PC-9 (cell line): ENCODE data around the gene FAM118A. TPM values are rescaled to one million over a fixed set of nuclear protein-coding genes. Genes with fewer than 3 reads are reported as not detected.
"Not testable (repeated sequence)": the region's sequence is repeated elsewhere in the genome, so short reads cannot be mapped to it uniquely, and the experiment has no call there.

Source experiments
- BruUV-seq: library from RNA; stranded (reverse); fragments of 400-500 nt; replicated peaks from 2 replicates; lab custom pipeline; 2021; lab: Mats Ljungman, UMichigan
- CTCF ChIA-PET: fragments of 300-600 bp; sonication (Branson Sonifier 250); formaldehyde crosslinking; loops from one replicate; lab custom pipeline; 2022; ENCODE audit warnings: antibody characterized with exemption; lab: Charles Lee
- POLR2A ChIA-PET: fragments of 300-600 bp; sonication (Branson Sonifier 250); formaldehyde crosslinking; loops from one replicate; lab custom pipeline; 2022; ENCODE audit warnings: antibody characterized with exemption; ENCODE audit not compliant: unreplicated experiment; lab: Charles Lee
- DNase-seq, 2 experiments: peaks; one replicate each; pipeline versions ENCODE4 v3.0.0 to v3.0.0-alpha.2; 2015 to 2022; ENCODE audit warnings: mixed read lengths in 1 of 2
- H2AFZ ChIP-seq: fragments of 200-600 bp; sonication (generic); 2 replicates; pipeline ENCODE4 v1.8.1; 2017; ENCODE audit warnings: antibody characterized with exemption
- H3F3A ChIP-seq: fragments of 200-600 bp; sonication (generic); 2 replicates; pipeline ENCODE4 v1.8.1; 2017; ENCODE audit warnings: antibody characterized with exemption, mild to moderate bottlenecking, low read depth; ENCODE audit not compliant: insufficient read depth
- H3K27ac ChIP-seq: fragments of 200-600 bp; sonication (generic); 2 replicates; pipeline ENCODE4 v1.6.1; 2016; ENCODE audit warnings: mixed run types
- H3K27me3 ChIP-seq: fragments of 200-600 bp; sonication (generic); 2 replicates; pipeline ENCODE4 v1.6.1; 2016; ENCODE audit warnings: low read depth, mixed run types; ENCODE audit not compliant: insufficient read depth
- H3K36me3 ChIP-seq: fragments of 200-600 bp; sonication (generic); 2 replicates; pipeline ENCODE4 v1.6.1; 2016; ENCODE audit warnings: low read depth, mixed run types
- H3K4me1 ChIP-seq: fragments of 200-600 bp; sonication (generic); replicated peaks from 2 replicates; pipeline ENCODE4 v1.6.1; 2016; ENCODE audit warnings: mixed run types; ENCODE audit not compliant: insufficient read depth
- H3K4me2 ChIP-seq: fragments of 200-600 bp; sonication (generic); 2 replicates; pipeline ENCODE4 v1.6.1; 2017; ENCODE audit warnings: mixed run types
- H3K4me3 ChIP-seq: fragments of 200-600 bp; sonication (generic); 2 replicates; pipeline ENCODE4 v1.6.1; 2016; ENCODE audit warnings: mixed run types
- H3K79me2 ChIP-seq: fragments of 200-600 bp; sonication (generic); 2 replicates; pipeline ENCODE4 v1.6.1; 2017; ENCODE audit warnings: low read depth, mixed run types
- H3K9me2 ChIP-seq: fragments of 200-600 bp; sonication (generic); 2 replicates; pipeline ENCODE4 v1.8.1; 2017; ENCODE audit warnings: mild to moderate bottlenecking; ENCODE audit not compliant: insufficient read depth
- H3K9me3 ChIP-seq: fragments of 200-600 bp; sonication (generic); 2 replicates; pipeline ENCODE4 v1.8.1; 2016; ENCODE audit warnings: low read depth; ENCODE audit not compliant: insufficient read depth
- H4K20me1 ChIP-seq: fragments of 200-600 bp; sonication (generic); 2 replicates; pipeline ENCODE4 v1.8.1; 2017; ENCODE audit not compliant: insufficient read depth
- CTCF ChIP-seq: fragments of 200-600 bp; sonication (generic); conservative IDR thresholded peaks from 2 replicates; pipeline ENCODE4 v1.6.1; 2017; ENCODE audit warnings: mixed run types, antibody characterized with exemption, mild to moderate bottlenecking, moderate library complexity
- EZH2 ChIP-seq: fragments of 200-600 bp; sonication (generic); IDR thresholded peaks from 2 replicates; pipeline ENCODE4 v1.8.0; 2017; ENCODE audit warnings: antibody characterized with exemption, low read depth
- intact Hi-C: fragments of 100-400 bp; cut with micrococcal nuclease; formaldehyde crosslinking; loops from one replicate; pipeline ENCODE4 v1.10.0; 2022; ENCODE audit not compliant: unreplicated experiment
- total RNA-seq: library from RNA; stranded (reverse); gene quantifications from 2 replicates; pipeline ENCODE4 v1.2.3, GENCODE V29; 2021

Gene FAM118A
- total RNA-seq, 1 experiment from 2014 or later = 24.4 TPM

DNA sequence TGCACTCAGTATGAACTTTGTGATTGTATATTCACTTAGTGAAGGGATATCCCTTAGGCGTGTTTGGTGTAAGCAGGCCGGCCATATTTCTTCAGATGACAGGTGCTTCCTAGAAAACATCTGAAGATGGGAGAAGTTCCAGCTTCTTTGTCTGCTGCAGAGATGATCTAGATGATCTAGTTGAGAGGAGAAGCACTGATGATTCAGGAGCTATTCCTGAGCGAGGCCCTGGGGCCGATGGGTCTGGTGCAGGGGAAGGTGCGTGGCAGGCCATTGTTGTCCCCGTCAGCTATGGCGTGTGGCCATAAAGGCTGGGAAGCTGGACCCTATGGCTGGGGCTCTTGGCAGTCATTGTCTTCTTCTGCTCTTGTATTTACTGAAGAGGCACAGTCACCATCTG lies 14.0 kb downstream of the FAM118A start:
- CTCF ChIA-PET = no interaction called here
- H4K20me1 ChIP-seq = peaks cover 23% of the 10 kb centered on the region
- POLR2A ChIA-PET = no interaction called here
- no peak overlapping the region for H3K27ac ChIP-seq
- no peak overlapping the region for H2AFZ ChIP-seq
- no peaks in the 10 kb centered on the region for H3K9me3 ChIP-seq
- DNase-seq = no peak
- H3K4me3 ChIP-seq = no peak overlapping the region
- H3K9me2 ChIP-seq = no peaks in the 10 kb centered on the region
- H3F3A ChIP-seq = no peaks in the 10 kb centered on the region
- BruUV-seq = no TSS peak
- H3K27me3 ChIP-seq = no peaks in the 10 kb centered on the region
- no peaks in the 10 kb centered on the region for H3K4me1 ChIP-seq
- H3K79me2 ChIP-seq = peaks cover 28% of the 10 kb centered on the region
- no peak overlapping the region for H3K4me2 ChIP-seq
- peaks cover 26% of the 10 kb centered on the region; the same call in 1 of the 2 replicates for H3K36me3 ChIP-seq
- TF ChIP-seq EZH2 (no peak), CTCF (no peak)
- intact Hi-C loops = no loop called here

- BruUV-seq = no TSS peak
- Histone ChIP-seq H3K79me2 (peaks cover 22% of the 10 kb centered on the region), H3K4me1 (no peaks in the 10 kb centered on the region), H3K27ac (no peak overlapping the region), H3K9me2 (no peaks in the 10 kb centered on the region), H4K20me1 (peaks cover 17% of the 10 kb centered on the region), H3F3A (no peaks in the 10 kb centered on the region), H3K27me3 (no peaks in the 10 kb centered on the region), H3K4me2 (no peak overlapping the region), H3K4me3 (no peak overlapping the region), H3K36me3 (peaks cover 31% of the 10 kb centered on the region; the same call in 1 of the 2 replicates), H2AFZ (no peak overlapping the region), H3K9me3 (no peaks in the 10 kb centered on the region)
- intact Hi-C loops = no loop called here
- CTCF ChIA-PET = no interaction called here
- DNase-seq = no peak
- POLR2A ChIA-PET = no interaction called here
- TF ChIP-seq CTCF = no peak
- TF ChIP-seq EZH2 = no peak
These were observed 14.6 kb downstream of the FAM118A start for GRCh38 chr22:45324311-45324711.

- H3K9me3 ChIP-seq, intact Hi-C loops, H3K27me3 ChIP-seq, H3K4me3 ChIP-seq, H4K20me1 ChIP-seq, BruUV-seq, H3K27ac ChIP-seq, H3K79me2 ChIP-seq, DNase-seq, POLR2A ChIA-PET, H3K4me1 ChIP-seq, H3K9me2 ChIP-seq, CTCF ChIA-PET, H3F3A ChIP-seq, H2AFZ ChIP-seq, H3K4me2 ChIP-seq: not testable (repeated sequence)
- H3K36me3 ChIP-seq = peaks cover 43% of the 10 kb centered on the region
These were observed 18.5 kb downstream of the FAM118A start for GRCh38 chr22:45328261-45328660.

DNA sequence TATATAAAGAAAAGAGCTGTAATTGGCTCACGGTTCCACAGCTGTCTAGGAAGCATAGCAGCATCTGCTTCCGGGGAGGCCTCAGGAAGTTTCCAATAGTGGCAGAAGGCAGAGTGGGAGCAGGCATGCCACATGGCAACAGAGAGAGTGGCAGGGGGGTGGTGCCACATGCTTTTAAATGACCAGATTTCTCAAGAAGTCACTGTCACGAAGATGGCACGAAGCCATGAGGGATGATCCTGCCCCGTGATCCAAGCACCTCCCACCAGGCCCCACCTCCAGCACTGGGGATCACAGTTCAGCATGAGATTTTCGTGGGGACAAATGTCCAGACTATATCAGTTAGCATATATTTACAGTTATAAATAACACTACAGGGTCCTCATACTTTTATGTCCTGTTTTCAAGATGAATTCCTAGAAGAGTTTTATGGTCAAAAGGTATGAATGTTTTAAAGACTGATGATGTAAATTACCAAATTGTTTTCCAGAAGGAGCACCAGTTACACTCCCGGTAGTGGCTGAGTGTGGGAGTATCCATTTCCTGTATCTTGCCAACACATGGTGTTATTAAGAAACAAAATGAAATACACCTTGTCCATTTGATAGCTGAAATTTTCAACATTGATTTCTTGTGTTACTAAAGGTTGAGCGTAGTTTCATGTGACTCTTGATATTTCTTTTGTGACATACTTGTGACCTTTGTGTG lies 19.2 kb downstream of the FAM118A start:
- no peak for DNase-seq
- POLR2A ChIA-PET = no interaction called here
- peaks cover 37% of the 10 kb centered on the region for H3K36me3 ChIP-seq
- TF ChIP-seq EZH2 = no peak
- TF ChIP-seq CTCF = no peak
- no peak overlapping the region for H3K4me3 ChIP-seq
- no peaks in the 10 kb centered on the region for H3K79me2 ChIP-seq
- intact Hi-C loops = no loop called here
- no peaks in the 10 kb centered on the region for H3F3A ChIP-seq
- H3K4me2 ChIP-seq = no peak overlapping the region
- H3K27me3 ChIP-seq = no peaks in the 10 kb centered on the region
- CTCF ChIA-PET = no interaction called here
- no peaks in the 10 kb centered on the region for H3K9me3 ChIP-seq
- H3K4me1 ChIP-seq = no peaks in the 10 kb centered on the region
- H3K27ac ChIP-seq = no peak overlapping the region
- H2AFZ ChIP-seq = no peak overlapping the region
- no peaks in the 10 kb centered on the region for H4K20me1 ChIP-seq
- BruUV-seq = no TSS peak
- H3K9me2 ChIP-seq = no peaks in the 10 kb centered on the region
